Measurements from ENCODE around the gene DOK3. TPM values are rescaled to one million over a fixed set of nuclear protein-coding genes. Genes with fewer than 3 reads are reported as not detected.

The DOK3 gene
- total and polyA plus RNA-seq, 2 of the 13 experiments (the other 11 are each of a cell fraction or from before 2014, with no cell fraction given) = 1.4 to 1.5 TPM

DNA sequence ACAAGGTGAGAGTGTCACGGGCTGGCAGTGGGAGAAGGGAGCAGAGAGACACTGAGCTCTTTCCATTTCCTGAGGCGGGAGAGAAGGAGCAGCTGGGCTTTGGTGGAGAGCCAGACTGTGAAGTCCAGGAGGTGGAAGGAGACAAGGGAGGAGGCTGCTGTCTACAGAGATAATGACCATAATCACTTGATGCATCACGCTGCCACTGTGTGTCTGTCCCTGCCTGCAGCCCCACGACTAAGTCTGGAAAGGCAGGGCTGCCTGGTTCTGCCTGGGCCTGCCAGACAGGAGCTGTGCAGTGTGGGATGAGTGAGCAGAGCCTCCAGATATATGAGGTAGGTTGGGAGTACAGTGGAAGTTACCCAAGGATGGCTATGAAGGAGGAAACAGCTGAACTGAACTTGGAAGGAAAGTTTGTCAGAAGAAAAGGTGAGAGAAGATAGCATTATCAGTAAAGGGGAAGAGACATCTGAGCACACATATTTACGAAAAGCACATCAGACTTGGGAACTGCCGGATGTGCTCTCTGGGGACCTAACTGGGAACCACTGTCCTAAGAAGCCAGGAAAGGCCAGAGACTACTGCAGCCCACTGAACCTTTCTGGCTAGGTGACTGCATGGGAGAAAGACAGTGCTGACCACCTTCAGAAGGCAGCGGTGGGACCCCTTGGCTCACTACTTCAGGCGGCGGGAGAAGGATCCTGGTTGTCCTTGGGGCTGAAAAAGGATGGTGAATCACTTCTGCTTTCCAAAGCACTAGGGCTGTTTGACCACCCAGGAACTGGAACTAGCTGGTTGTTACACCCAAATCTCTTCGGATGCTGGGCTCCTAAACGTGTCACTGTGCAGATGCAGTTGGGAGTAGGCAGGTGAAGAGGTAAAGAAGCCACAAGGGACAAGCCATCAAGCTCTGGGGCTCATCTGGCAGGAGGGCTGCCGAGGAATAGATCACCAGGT is 19.9 kb upstream of the DOK3 start:
- ATAC-seq = no peak
- CTCF ChIA-PET (ENCODE audit: low intra/inter-chr PET ratio, low total read pairs) = no interaction called here
- POLR2A ChIA-PET = no interaction called here

DNA sequence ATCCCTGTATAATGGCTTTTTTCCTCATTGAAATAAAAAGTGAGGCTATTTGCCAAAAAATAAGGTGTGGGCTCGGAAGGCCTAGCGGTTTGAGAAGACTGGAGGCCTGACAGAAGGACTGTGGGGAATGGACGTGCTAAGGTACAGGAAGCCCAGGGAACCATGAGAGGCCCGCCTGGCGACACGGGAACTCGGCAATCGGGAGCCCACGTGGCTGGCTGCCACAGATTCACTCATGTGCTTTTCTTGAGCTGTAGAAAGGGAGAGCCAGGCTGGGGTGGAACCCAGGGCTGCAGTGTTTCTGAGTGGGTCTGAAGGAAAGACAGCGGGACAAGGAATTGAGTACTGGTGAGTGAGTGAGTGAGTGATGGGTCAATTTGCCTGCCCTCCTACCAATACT is 19.0 kb upstream of the DOK3 start:
- CTCF ChIA-PET (ENCODE audit: low intra/inter-chr PET ratio, low total read pairs) = no interaction called here
- H3K79me2 ChIP-seq (ENCODE audit: insufficient read depth, low read length) = no peaks in the 10 kb centered on the region
- no peak overlapping the region for H3K4me2 ChIP-seq (ENCODE audit: low read depth, low read length)
- H3K27me3 ChIP-seq (ENCODE audit: control insufficient read depth in 1 of 2, insufficient read depth in 2 of 2, low read length in 2 of 2) = no peaks in the 10 kb centered on the region
- H4K20me1 ChIP-seq (ENCODE audit: insufficient read depth, low read length) = no peaks in the 10 kb centered on the region
- no peak for DNase-seq (ENCODE audit: low spot score)
- FAIRE-seq = no peak
- intact Hi-C loops (cut with micrococcal nuclease; ENCODE audit: unreplicated experiment) (no loop called here), in situ Hi-C loops (cut with HindIII; ENCODE audit: extremely low pct_ligation_motif_present, low pct_unique_long_range_greater_than_20kb) (no loop called here)
- no TSS peak for BruUV-seq (replicated peaks)
- POLR2A ChIA-PET = no interaction called here
- no peak overlapping the region for H3K9ac ChIP-seq (ENCODE audit: insufficient read depth, low read depth, low read length)
- H3K27ac ChIP-seq (ENCODE audit: extremely low read length, insufficient read depth, low read length) = no peak overlapping the region
- H3K36me3 ChIP-seq (replicated peaks in 1 of 2; ENCODE audit: control insufficient read depth in 1 of 2, insufficient read depth in 2 of 2, low read length in 2 of 2) = peaks cover 43 to 92% of the 10 kb centered on the region in 2 experiments
- H3K9me3 ChIP-seq (ENCODE audit: low read length) = no peaks in the 10 kb centered on the region
- H3K4me1 ChIP-seq (ENCODE audit: insufficient read depth, low read length) = no peaks in the 10 kb centered on the region
- H2AFZ ChIP-seq (ENCODE audit: low read length) = no peak overlapping the region
- no peak for ATAC-seq
- H3K4me3 ChIP-seq (replicated peaks in 1 of 3; ENCODE audit: insufficient read depth in 1 of 3, low read depth in 2 of 3, low read length in 3 of 3) = no peak overlapping the region
- WGBS (ENCODE audit: low lambda C conversion rate) = 96% methylated on average over 10 of the region's 10 CpGs
- TF ChIP-seq PHF21A (CRISPR knock-in tag; IDR thresholded peaks at IDR 0.05) (no peak), DMAP1 (CRISPR knock-in tag; IDR thresholded peaks at IDR 0.05) (no peak), RBAK (CRISPR knock-in tag; IDR thresholded peaks at IDR 0.05) (no peak), NONO (IDR thresholded peaks at IDR 0.05) (no peak), NONO (CRISPR knock-in tag; conservative IDR thresholded peaks at IDR 0.05) (no peak), ARID2 (CRISPR knock-in tag; IDR thresholded peaks at IDR 0.05; ENCODE audit: borderline replicate concordance) (no peak)
- TF ChIP-seq, protein P1, sequence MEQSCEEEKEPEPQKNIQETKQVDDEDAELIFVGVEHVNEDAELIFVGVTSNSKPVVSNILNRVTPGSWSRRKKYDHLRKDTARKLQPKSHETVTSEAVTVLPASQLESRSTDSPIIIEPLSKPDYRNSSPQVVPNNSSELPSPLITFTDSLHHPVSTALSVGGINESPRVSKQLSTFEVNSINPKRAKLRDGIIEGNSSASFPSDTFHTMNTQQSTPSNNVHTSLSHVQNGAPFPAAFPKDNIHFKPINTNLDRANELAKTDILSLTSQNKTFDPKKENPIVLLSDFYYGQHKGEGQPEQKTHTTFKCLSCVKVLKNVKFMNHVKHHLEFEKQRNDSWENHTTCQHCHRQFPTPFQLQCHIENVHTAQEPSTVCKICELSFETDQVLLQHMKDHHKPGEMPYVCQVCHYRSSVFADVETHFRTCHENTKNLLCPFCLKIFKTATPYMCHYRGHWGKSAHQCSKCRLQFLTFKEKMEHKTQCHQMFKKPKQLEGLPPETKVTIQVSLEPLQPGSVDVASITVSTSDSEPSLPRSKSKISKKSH (CRISPR knock-in tag; IDR thresholded peaks at IDR 0.05; ENCODE audit: borderline replicate concordance) = no peak
- TF ChIP-seq, protein P2, sequence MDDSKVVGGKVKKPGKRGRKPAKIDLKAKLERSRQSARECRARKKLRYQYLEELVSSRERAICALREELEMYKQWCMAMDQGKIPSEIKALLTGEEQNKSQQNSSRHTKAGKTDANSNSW (CRISPR knock-in tag; IDR thresholded peaks at IDR 0.05; ENCODE audit: borderline replicate concordance) = no peak

More for the DNA sequence above, 19.9 kb upstream of the DOK3 start:
- Histone ChIP-seq H3K36me3 (replicated peaks in 1 of 2; ENCODE audit: control insufficient read depth in 1 of 2, insufficient read depth in 2 of 2, low read length in 2 of 2) (peaks cover 42 to 91% of the 10 kb centered on the region in 2 experiments), H3K9ac (ENCODE audit: insufficient read depth, low read depth, low read length) (no peak overlapping the region), H4K20me1 (ENCODE audit: insufficient read depth, low read length) (no peaks in the 10 kb centered on the region), H3K27ac (ENCODE audit: extremely low read length, insufficient read depth, low read length) (no peak overlapping the region), H3K79me2 (ENCODE audit: insufficient read depth, low read length) (no peaks in the 10 kb centered on the region), H3K4me3 (replicated peaks in 1 of 3; ENCODE audit: insufficient read depth in 1 of 3, low read depth in 2 of 3, low read length in 3 of 3) (no peak overlapping the region), H3K4me2 (ENCODE audit: low read depth, low read length) (no peak overlapping the region), H2AFZ (ENCODE audit: low read length) (no peak overlapping the region), H3K27me3 (ENCODE audit: control insufficient read depth in 1 of 2, insufficient read depth in 2 of 2, low read length in 2 of 2) (no peaks in the 10 kb centered on the region), H3K9me3 (ENCODE audit: low read length) (no peaks in the 10 kb centered on the region), H3K4me1 (ENCODE audit: insufficient read depth, low read length) (no peaks in the 10 kb centered on the region)
- in situ Hi-C loops (cut with HindIII; ENCODE audit: extremely low pct_ligation_motif_present, low pct_unique_long_range_greater_than_20kb) = no loop called here
- WGBS (ENCODE audit: low lambda C conversion rate) = 93% methylated on average over 9 of the region's 12 CpGs
- BruUV-seq (replicated peaks) = no TSS peak
- no peak for FAIRE-seq
- TF ChIP-seq ELF4 (CRISPR knock-in tag; IDR thresholded peaks at IDR 0.05; ENCODE audit: borderline replicate concordance) (no peak), ZNF589 (CRISPR knock-in tag; conservative IDR thresholded peaks at IDR 0.05) (no peak), ZNF10 (CRISPR knock-in tag; IDR thresholded peaks at IDR 0.05; ENCODE audit: borderline replicate concordance, low read depth) (no peak), ZNF878 (CRISPR knock-in tag; IDR thresholded peaks at IDR 0.05) (no peak), ZMYM2 (CRISPR knock-in tag; IDR thresholded peaks at IDR 0.05) (no peak), NFIC (IDR thresholded peaks at IDR 0.05; ENCODE audit: low read length) (no peak), SMARCE1 (IDR thresholded peaks at IDR 0.05; ENCODE audit: borderline replicate concordance) (no peak), NFYC (CRISPR knock-in tag; IDR thresholded peaks at IDR 0.05) (no peak), ATF7-NPFF (CRISPR knock-in tag; IDR thresholded peaks at IDR 0.05; ENCODE audit: low read depth) (no peak)
- no peak for DNase-seq (ENCODE audit: low spot score)
- intact Hi-C loops (cut with micrococcal nuclease; ENCODE audit: unreplicated experiment) = no loop called here
